GM18868 (cell line): ENCODE results near the gene LARGE1.

ENCODE experiments used
- ATAC-seq: cut with Tn5 transposase; IDR thresholded peaks from one replicate; pipeline ENCODE4 v1.9.1; 2021; ENCODE audit warnings: mild to moderate bottlenecking, moderate library complexity; ENCODE audit not compliant: unreplicated experiment

The LARGE1 gene

GRCh38 chr22:33678523-33678922 lies 241.8 kb downstream of the LARGE1 start:
- no peak for ATAC-seq

GRCh38 chr22:33677536-33677935 lies 242.7 kb downstream of the LARGE1 start:
- no peak for ATAC-seq

DNA sequence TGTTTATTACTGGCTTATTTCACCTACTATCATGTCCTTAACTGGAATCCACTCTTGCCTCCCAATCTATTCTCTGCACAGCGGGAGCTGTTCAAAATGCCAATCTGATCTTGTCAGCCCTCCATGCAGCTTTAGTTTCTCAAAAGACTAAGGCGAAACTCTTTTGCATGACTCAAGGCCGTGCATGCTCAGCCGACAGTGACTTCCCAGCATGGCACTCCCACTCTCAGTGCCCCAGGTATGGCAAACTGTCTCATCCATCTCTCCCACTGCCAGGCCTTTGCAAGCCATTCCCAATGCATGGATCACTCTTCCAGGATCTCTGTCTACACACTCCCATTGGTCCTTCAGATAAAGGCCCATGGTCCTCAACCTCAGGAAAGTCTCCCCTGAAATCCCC lies 245.9 kb downstream of the LARGE1 start:
- ATAC-seq, result no peak

GRCh38 chr22:33669746-33670145 lies 250.5 kb downstream of the LARGE1 start:
- no peak for ATAC-seq

- no peak for ATAC-seq
Observed at GRCh38 chr22:33666961-33667619, 253.2 kb downstream of the LARGE1 start.

- no peak for ATAC-seq
Observed at GRCh38 chr22:33666279-33666960, 253.9 kb downstream of the LARGE1 start.

GRCh38 chr22:33659448-33659847 lies 260.8 kb downstream of the LARGE1 start:
- no peak for ATAC-seq

- no peak for ATAC-seq
Observed at GRCh38 chr22:33658775-33659174, 261.5 kb downstream of the LARGE1 start.

GRCh38 chr22:33657670-33658069 lies 262.6 kb downstream of the LARGE1 start:
- no peak for ATAC-seq

GRCh38 chr22:33656808-33657628 lies 263.3 kb downstream of the LARGE1 start:
- no peak for ATAC-seq

GRCh38 chr22:33654173-33654895 lies 265.9 kb downstream of the LARGE1 start:
- ATAC-seq, result no peak

GRCh38 chr22:33653532-33654063 lies 266.7 kb downstream of the LARGE1 start:
- ATAC-seq, result no peak

DNA sequence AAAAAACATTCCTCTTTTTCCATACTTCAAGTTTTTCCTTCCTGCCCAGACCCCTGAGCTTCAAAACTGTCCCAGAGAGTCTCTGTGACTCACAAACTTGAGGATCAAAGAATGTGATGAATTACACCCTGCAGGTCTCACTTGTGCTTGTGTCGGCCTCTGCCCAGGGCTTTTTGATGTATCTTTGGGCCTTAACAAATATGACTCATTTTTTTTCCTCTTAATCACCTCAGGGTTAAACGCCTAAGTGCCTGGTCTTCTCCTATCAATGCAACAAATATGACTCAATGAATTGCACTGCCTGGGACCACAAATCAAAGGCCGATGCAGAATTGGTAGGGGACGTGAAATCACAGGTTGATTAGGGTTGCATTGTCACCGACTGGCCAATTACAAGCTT lies 267.7 kb downstream of the LARGE1 start:
- no peak for ATAC-seq

- no peak for ATAC-seq
Observed at GRCh38 chr22:33650244-33650643, 270.0 kb downstream of the LARGE1 start.

DNA sequence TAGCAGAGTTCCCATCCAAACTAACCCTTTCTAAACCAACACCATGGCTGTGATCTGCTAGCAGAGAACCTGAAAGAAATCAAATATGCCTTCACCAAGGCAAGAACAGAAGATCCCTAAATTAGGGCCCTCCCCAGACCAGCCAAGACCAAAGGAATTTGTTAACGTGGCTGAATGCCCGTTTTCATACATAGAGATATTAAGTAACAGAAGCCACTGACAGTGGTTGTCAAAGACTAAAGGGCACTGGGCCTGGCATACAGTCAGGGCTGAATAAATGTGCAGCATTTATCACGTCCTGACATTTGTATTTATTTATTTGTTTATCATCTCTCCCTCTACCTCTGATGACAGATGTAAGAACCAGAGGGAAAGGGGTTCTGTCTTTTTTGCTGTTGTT lies 271.8 kb downstream of the LARGE1 start:
- no peak for ATAC-seq

DNA sequence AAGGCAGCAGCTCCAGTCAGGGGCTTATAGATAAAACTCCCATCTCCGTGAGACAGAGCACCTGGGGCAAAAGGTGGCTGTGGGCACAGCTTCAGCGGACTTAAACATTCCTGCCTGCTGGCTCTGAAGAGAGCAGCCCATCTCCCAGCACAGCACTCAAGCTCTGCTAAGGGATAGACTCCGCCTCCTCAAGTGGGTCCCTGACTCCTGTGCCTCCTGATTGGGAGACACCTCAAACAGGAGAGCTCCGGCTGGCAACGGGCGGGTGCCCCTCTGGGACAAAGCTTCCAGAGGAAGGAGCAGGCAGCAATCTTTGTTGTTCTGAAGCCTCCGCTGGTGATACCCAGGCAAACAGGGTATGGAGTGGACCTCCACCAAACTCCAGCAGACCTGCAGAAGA lies 279.4 kb downstream of the LARGE1 start:
- no peak for ATAC-seq

DNA sequence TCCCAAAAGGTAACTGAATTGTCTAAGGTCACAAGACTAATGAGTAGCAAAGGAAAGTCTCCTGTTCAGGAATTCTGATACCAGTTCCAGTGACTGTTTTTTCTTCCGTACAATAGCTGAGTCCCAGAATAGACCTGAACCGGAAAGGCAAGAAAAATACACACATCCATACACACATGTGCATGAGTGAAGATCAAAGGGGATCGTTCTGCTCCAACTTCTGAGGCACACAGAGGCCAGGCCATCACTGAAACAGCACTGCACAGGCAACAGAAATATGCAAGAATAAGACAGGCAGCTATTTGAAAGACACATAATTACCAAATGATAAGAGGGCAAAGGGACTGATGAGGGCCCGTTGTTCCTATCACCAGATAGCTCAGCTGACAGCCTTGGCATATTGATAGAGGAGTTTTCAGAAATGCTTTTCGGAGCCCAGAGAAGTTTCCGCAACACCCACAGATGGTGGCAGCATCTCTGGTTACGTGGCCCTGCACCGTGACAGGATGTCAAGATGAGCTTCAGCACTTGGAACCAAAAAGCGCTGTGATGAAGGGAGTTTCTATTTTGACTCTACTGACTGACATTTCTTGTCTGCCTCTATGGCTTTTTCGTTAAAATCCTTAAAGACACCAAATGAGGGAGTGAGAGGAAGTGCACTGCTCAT lies 280.6 kb downstream of the LARGE1 start:
- no peak for ATAC-seq

GRCh38 chr22:33635766-33636165 lies 284.5 kb downstream of the LARGE1 start:
- ATAC-seq, result no peak

DNA sequence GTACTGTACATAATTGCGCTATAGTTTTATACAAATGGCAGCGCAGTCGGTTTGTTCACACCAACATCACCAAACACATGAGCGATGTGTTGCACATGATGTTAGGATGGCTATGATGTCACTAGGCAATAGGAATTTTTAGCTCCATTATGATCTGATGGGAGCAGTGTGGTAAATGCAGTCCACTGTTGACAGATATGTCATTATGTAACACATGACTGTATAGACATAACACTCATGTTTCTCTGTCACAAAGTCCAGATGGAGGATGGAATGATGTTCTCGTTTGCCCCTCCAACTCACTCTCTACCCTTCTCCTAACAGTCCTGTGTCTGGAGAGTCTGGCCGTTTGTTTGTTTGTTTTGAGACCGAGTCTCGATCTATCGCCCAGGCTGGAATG lies 288.5 kb downstream of the LARGE1 start:
- no peak for ATAC-seq

DNA sequence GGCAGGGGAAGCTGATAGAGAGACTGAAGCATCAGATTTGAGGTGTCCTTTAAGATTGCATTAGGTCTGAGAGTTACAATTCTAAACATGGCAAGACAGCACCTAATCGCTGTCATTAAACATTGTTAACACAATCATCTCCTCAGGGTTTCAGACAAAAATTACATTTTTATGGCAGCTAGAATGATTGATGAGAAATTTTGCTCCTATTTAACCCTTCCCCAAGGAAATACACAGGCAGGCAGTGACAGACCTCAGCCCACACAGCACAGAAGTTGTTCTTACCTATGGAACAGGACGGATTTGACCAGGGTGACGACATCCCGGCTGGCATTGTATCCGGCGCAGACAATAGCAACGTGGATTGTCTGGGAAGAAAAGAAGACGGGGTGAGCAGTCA lies 294.3 kb downstream of the LARGE1 start:
- ATAC-seq, result no peak
